ENCODE measurements around the gene KIF26B. TPM values are rescaled to one million over a fixed set of nuclear protein-coding genes. Genes with fewer than 3 reads are reported as not detected.

Gene KIF26B
- total RNA-seq, 2 experiments from 2014 or later, result not detected

GRCh38 chr1:245118066-245118465 lies 36.7 kb upstream of the KIF26B start:
- CTCF ChIA-PET (ENCODE audit: unreplicated experiment), result no interaction called here
- H3K9me2 ChIP-seq (ENCODE audit: insufficient read depth, low read length), result no peaks in the 10 kb centered on the region
- H3K4me1 ChIP-seq (ENCODE audit: insufficient read depth, low read length, poor library complexity, severe bottlenecking), result no peaks in the 10 kb centered on the region
- H4K20me1 ChIP-seq (ENCODE audit: insufficient read depth, low read length), result no peaks in the 10 kb centered on the region
- no peak overlapping the region for H3K4me2 ChIP-seq (ENCODE audit: low read length)
- no TSS peak for BruUV-seq (replicated peaks)
- TF ChIP-seq CTCF (conservative IDR thresholded peaks at IDR 0.05; ENCODE audit: low read length), result no peak
- TF ChIP-seq EZH2phosphoT487 (IDR thresholded peaks at IDR 0.05; ENCODE audit: borderline replicate concordance, low read depth, low read length), result no peak
- no peak overlapping the region for H3K27ac ChIP-seq (ENCODE audit: low read depth, low read length, poor library complexity, severe bottlenecking)
- intact Hi-C loops (cut with micrococcal nuclease; ENCODE audit: unreplicated experiment), result no loop called here
- no peaks in the 10 kb centered on the region for H3K9me3 ChIP-seq (ENCODE audit: low read length)
- no peaks in the 10 kb centered on the region for H3K36me3 ChIP-seq (ENCODE audit: insufficient read depth, low read length)
- H3K79me2 ChIP-seq (ENCODE audit: insufficient read depth, low read depth, low read length), result no peaks in the 10 kb centered on the region
- POLR2A ChIA-PET, result no interaction called here
- H3K4me3 ChIP-seq (ENCODE audit: low read depth, low read length, poor library complexity, severe bottlenecking), result no peak overlapping the region
- DNase-seq (ENCODE audit: low spot score), result no peak
- no peak overlapping the region for H2AFZ ChIP-seq (ENCODE audit: low read length)

- DNase-seq (ENCODE audit: low spot score), result no peak
- no peak overlapping the region for H3K27ac ChIP-seq (ENCODE audit: low read depth, low read length, poor library complexity, severe bottlenecking)
- no peak overlapping the region for H3K4me3 ChIP-seq (ENCODE audit: low read depth, low read length, poor library complexity, severe bottlenecking)
- H2AFZ ChIP-seq (ENCODE audit: low read length), result no peak overlapping the region
- ChIA-PET POLR2A (no interaction called here), CTCF (ENCODE audit: unreplicated experiment) (no interaction called here)
- intact Hi-C loops (cut with micrococcal nuclease; ENCODE audit: unreplicated experiment), result no loop called here
- no peaks in the 10 kb centered on the region for H4K20me1 ChIP-seq (ENCODE audit: insufficient read depth, low read length)
- no peaks in the 10 kb centered on the region for H3K4me1 ChIP-seq (ENCODE audit: insufficient read depth, low read length, poor library complexity, severe bottlenecking)
- H3K4me2 ChIP-seq (ENCODE audit: low read length), result no peak overlapping the region
- H3K9me2 ChIP-seq (ENCODE audit: insufficient read depth, low read length), result no peaks in the 10 kb centered on the region
- BruUV-seq (replicated peaks), result no TSS peak
- TF ChIP-seq CTCF (conservative IDR thresholded peaks at IDR 0.05; ENCODE audit: low read length) (no peak), EZH2phosphoT487 (IDR thresholded peaks at IDR 0.05; ENCODE audit: borderline replicate concordance, low read depth, low read length) (no peak)
- H3K9me3 ChIP-seq (ENCODE audit: low read length), result no peaks in the 10 kb centered on the region
- H3K36me3 ChIP-seq (ENCODE audit: insufficient read depth, low read length), result no peaks in the 10 kb centered on the region
- H3K79me2 ChIP-seq (ENCODE audit: insufficient read depth, low read depth, low read length), result no peaks in the 10 kb centered on the region
These were observed 36.0 kb upstream of the KIF26B start for GRCh38 chr1:245118806-245119205.

GRCh38 chr1:245121523-245121922 lies 33.3 kb upstream of the KIF26B start:
- Histone ChIP-seq H3K27ac (ENCODE audit: low read depth, low read length, poor library complexity, severe bottlenecking) (no peak overlapping the region), H3K9me2 (ENCODE audit: insufficient read depth, low read length) (no peaks in the 10 kb centered on the region), H3K9me3 (ENCODE audit: low read length) (no peaks in the 10 kb centered on the region), H3K4me3 (ENCODE audit: low read depth, low read length, poor library complexity, severe bottlenecking) (no peak overlapping the region), H4K20me1 (ENCODE audit: insufficient read depth, low read length) (no peaks in the 10 kb centered on the region), H3K4me2 (ENCODE audit: low read length) (no peak overlapping the region), H3K4me1 (ENCODE audit: insufficient read depth, low read length, poor library complexity, severe bottlenecking) (no peaks in the 10 kb centered on the region), H2AFZ (ENCODE audit: low read length) (no peak overlapping the region), H3K36me3 (ENCODE audit: insufficient read depth, low read length) (no peaks in the 10 kb centered on the region), H3K79me2 (ENCODE audit: insufficient read depth, low read depth, low read length) (no peaks in the 10 kb centered on the region)
- no TSS peak for BruUV-seq (replicated peaks)
- POLR2A ChIA-PET, result no interaction called here
- TF ChIP-seq CTCF (conservative IDR thresholded peaks at IDR 0.05; ENCODE audit: low read length), result no peak
- TF ChIP-seq EZH2phosphoT487 (IDR thresholded peaks at IDR 0.05; ENCODE audit: borderline replicate concordance, low read depth, low read length), result no peak
- no peak for DNase-seq (ENCODE audit: low spot score)
- CTCF ChIA-PET (ENCODE audit: unreplicated experiment), result no interaction called here
- intact Hi-C loops (cut with micrococcal nuclease; ENCODE audit: unreplicated experiment), result no loop called here

Data from OCI-LY7 (cell line).